ENCODE measurements around the gene SCG3.
"Not testable (repeated sequence)": the region's sequence is repeated elsewhere in the genome, so short reads cannot be mapped to it uniquely, and the experiment has no call there.

SCG3 gene

GRCh38 chr15:51681303-51681963 lies at the start of gene SCG3:
Gene SCG3 (plus strand): TSS chr15:51681503. CDS start chr15:51681756, 253 bp downstream.
- DNase-seq (ENCODE audit: extremely low read depth, insufficient read length), result peak; percentile 51
- no peak for TF ChIP-seq CTCF (IDR thresholded peaks at IDR 0.05; ENCODE audit: insufficient read depth, low read length, poor library complexity, severe bottlenecking)
- Histone ChIP-seq H3K27me3 (replicated peaks; ENCODE audit: control insufficient read depth, insufficient read depth, low read length) (no peaks in the 10 kb centered on the region), H3K36me3 (ENCODE audit: control insufficient read depth, insufficient read depth, low read length) (no peaks in the 10 kb centered on the region), H3K4me3 (replicated peaks; ENCODE audit: low read depth, low read length) (no peak within 1 kb of the TSS)

DNA sequence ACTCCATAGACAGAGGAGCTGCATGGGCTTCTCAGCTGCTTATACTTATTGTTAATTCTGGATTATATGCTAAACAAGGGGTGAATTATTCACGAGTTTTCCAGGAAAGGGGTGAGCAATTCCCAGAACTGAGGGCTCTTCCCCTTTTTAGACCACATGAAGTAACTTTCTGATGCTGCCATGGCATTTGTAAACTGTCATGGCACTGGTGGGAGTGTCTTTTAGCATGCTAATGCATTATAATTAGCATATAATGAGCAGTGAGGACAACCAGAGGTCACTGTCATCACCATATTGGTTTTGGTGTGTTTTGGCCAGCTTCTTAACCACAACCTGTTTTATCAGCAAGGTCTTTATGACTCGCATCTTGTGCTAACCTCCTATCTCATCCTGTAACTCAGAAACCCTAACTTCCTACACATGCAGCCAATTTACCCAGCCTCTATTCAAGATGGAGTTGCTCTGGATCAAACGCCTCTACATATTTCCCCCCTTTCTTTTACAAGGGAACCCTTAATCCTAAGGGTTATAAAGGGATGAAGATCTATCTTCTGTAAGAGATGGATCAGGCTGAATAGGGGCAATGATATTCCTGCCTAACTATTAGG lies 46.6 kb upstream of the SCG3 start:
- no peaks in the 10 kb centered on the region for H3K36me3 ChIP-seq (ENCODE audit: control insufficient read depth, insufficient read depth, low read length)
- H3K27me3 ChIP-seq (replicated peaks; ENCODE audit: control insufficient read depth, insufficient read depth, low read length), result no peaks in the 10 kb centered on the region
- TF ChIP-seq CTCF (IDR thresholded peaks at IDR 0.05; ENCODE audit: insufficient read depth, low read length, poor library complexity, severe bottlenecking), result no peak
- no peak overlapping the region for H3K4me3 ChIP-seq (replicated peaks; ENCODE audit: low read depth, low read length)
- no peak for DNase-seq (ENCODE audit: extremely low read depth, insufficient read length)

- no peak overlapping the region for H3K4me3 ChIP-seq (replicated peaks; ENCODE audit: low read depth, low read length)
- no peak for TF ChIP-seq CTCF (IDR thresholded peaks at IDR 0.05; ENCODE audit: insufficient read depth, low read length, poor library complexity, severe bottlenecking)
- no peaks in the 10 kb centered on the region for H3K36me3 ChIP-seq (ENCODE audit: control insufficient read depth, insufficient read depth, low read length)
- no peaks in the 10 kb centered on the region for H3K27me3 ChIP-seq (replicated peaks; ENCODE audit: control insufficient read depth, insufficient read depth, low read length)
- DNase-seq (ENCODE audit: extremely low read depth, insufficient read length), result no peak
Observed at GRCh38 chr15:51641490-51642130, 39.7 kb upstream of the SCG3 start.

DNA sequence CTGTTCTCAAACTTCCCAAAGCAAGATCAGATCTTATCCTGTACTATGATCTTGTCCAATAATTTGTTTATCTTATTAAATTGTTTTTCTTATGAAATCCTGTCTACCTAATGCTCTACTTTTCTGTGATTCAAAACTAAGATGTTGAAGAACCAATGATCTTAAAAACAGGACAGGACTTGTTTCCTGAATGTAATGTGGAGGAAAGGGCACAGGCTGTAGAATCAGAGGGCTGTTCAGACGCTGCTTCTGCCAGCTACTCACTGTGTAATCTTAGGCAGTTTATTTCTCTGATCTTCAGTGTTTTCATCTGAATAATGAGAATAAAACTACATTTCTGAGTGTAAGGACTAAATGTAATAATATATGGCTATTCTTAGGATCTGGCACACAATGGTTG lies 38.6 kb upstream of the SCG3 start:
- TF ChIP-seq CTCF (IDR thresholded peaks at IDR 0.05; ENCODE audit: insufficient read depth, low read length, poor library complexity, severe bottlenecking), result no peak
- H3K4me3 ChIP-seq (replicated peaks; ENCODE audit: low read depth, low read length), result no peak overlapping the region
- H3K36me3 ChIP-seq (ENCODE audit: control insufficient read depth, insufficient read depth, low read length), result no peaks in the 10 kb centered on the region
- DNase-seq (ENCODE audit: extremely low read depth, insufficient read length), result no peak
- H3K27me3 ChIP-seq (replicated peaks; ENCODE audit: control insufficient read depth, insufficient read depth, low read length), result no peaks in the 10 kb centered on the region

DNA sequence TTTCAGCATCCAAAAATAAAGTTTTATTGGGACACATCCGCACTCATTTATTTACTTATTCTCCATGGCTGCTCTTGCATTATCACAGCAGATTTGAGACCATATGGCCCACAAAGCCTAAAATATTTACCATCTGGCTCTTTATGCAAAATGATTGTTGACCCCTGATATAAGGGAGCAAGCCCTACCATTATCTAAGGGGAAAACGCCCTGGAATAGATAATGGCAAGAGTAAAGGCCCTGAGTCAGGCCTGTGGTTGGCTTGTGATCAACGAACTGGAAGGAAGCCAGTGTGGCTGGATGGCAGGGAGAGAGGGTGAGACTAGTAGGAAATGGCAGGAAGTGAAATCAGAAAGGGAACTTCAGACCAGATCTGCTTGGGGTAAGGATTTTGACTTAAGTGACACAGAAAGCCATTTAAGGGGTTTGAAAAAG lies 34.2 kb upstream of the SCG3 start:
- DNase-seq (ENCODE audit: extremely low read depth, insufficient read length), result no peak
- Histone ChIP-seq H3K27me3 (replicated peaks; ENCODE audit: control insufficient read depth, insufficient read depth, low read length) (no peaks in the 10 kb centered on the region), H3K36me3 (ENCODE audit: control insufficient read depth, insufficient read depth, low read length) (no peaks in the 10 kb centered on the region), H3K4me3 (replicated peaks; ENCODE audit: low read depth, low read length) (no peak overlapping the region)
- TF ChIP-seq CTCF (IDR thresholded peaks at IDR 0.05; ENCODE audit: insufficient read depth, low read length, poor library complexity, severe bottlenecking), result no peak

- DNase-seq (ENCODE audit: extremely low read depth, insufficient read length); H3K27me3 ChIP-seq (replicated peaks; ENCODE audit: control insufficient read depth, insufficient read depth, low read length); H3K36me3 ChIP-seq (ENCODE audit: control insufficient read depth, insufficient read depth, low read length); H3K4me3 ChIP-seq (replicated peaks; ENCODE audit: low read depth, low read length): not testable (repeated sequence)
Observed at GRCh38 chr15:51648101-51648500, 33.2 kb upstream of the SCG3 start.

GRCh38 chr15:51648643-51649042 lies 32.7 kb upstream of the SCG3 start:
- DNase-seq (ENCODE audit: extremely low read depth, insufficient read length); H3K36me3 ChIP-seq (ENCODE audit: control insufficient read depth, insufficient read depth, low read length); H3K4me3 ChIP-seq (replicated peaks; ENCODE audit: low read depth, low read length); H3K27me3 ChIP-seq (replicated peaks; ENCODE audit: control insufficient read depth, insufficient read depth, low read length): not testable (repeated sequence)
